NCI-H2196 treated with DMSO at 0.1 percent for 48 hours (cell line): ENCODE measurements around the gene CHST12.
A peak's percentile ranks its signal among the peaks of the same experiment; 100 is the strongest.
"Not testable (repeated sequence)": the region's sequence is repeated elsewhere in the genome, so short reads cannot be mapped to it uniquely, and the experiment has no call there.

Experiments
- DNase-seq: peaks from one replicate; lab custom pipeline; 2025; ENCODE audit not compliant: unreplicated experiment; lab: John Stamatoyannopoulos, UW

Gene CHST12

GRCh38 chr7:2435146-2435545, 31.7 kb downstream of the CHST12 start:
- DNase-seq: no peak

GRCh38 chr7:2436341-2437104, 33.1 kb downstream of the CHST12 start:
- DNase-seq: no peak

GRCh38 chr7:2437136-2437535, 33.7 kb downstream of the CHST12 start:
- no peak for DNase-seq

DNA sequence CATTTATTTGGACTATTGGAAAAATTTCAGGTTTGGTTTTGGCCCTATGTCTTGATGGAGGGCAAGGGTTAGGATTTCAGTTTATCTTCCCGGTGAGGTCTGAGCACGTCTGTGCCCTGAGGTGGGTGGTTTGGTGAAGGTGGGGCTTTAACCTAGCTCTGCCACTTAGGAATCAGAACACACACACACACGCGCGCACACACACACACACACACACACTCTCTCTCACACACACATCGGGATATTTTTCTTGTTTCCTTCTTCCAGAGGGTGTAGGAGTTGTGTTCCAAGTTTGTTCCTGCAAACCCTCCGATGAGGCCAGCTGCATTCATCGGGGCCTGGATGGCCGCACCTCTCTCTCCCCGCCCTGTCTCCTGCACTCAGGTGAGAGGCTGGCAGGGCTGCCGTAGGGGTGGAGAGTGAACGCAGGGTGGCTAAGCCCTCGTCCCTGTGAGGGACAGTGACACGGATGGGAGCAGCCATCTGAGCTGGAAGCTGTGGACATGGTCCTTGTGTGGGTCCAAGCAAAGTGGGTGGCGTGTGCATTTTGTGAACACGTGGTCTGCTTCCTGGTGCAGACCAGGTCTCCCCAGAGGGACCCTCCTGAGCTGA, 34.2 kb downstream of the CHST12 start:
- no peak for DNase-seq

DNA sequence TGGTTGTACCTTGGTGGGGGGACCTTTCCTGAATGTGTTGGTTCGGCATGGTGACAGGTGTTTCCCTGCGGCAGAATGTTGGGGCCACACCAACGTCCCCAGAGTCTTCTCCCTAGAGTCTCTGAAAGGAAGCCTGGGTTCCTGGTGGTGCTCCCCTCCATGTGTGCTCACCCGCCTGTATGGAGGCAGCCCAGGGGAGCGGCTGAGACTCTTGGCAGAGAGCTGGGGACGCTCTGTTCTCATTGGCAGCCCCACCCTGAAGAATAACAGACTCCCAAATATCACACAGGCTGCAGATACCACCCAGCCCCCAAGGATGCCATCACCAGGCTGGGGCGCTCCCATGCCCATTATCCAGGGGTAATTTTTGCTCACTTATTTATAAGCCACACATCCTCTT, 34.8 kb downstream of the CHST12 start:
- DNase-seq: no peak

GRCh38 chr7:2438775-2439174, 35.4 kb downstream of the CHST12 start:
- no peak for DNase-seq

- DNase-seq: no peak
Observed at GRCh38 chr7:2440608-2441245, 37.3 kb downstream of the CHST12 start.

- no peak for DNase-seq
Observed at GRCh38 chr7:2441430-2442058, 38.1 kb downstream of the CHST12 start.

GRCh38 chr7:2443491-2443890, 40.1 kb downstream of the CHST12 start:
- no peak for DNase-seq

DNA sequence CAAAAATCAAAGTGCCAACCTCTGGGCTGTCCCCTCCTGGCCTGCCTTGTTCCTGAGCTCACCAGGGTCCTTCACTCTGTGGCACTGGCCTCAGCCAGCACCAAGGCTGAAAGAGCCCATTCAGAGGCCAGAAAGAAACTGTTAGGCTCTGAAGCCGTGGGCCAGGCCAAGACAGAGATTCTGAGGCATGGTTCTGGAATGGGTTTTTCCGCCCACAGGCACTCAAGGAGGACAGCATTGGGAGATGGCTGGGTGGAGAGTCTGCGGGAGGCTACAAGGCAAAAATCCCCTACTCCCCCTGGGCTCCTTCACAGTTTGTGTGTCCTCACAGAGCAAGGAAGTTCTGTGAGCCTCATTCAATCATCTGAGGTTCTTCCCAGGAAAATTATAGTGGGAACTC, 41.1 kb downstream of the CHST12 start:
- no peak for DNase-seq

DNA sequence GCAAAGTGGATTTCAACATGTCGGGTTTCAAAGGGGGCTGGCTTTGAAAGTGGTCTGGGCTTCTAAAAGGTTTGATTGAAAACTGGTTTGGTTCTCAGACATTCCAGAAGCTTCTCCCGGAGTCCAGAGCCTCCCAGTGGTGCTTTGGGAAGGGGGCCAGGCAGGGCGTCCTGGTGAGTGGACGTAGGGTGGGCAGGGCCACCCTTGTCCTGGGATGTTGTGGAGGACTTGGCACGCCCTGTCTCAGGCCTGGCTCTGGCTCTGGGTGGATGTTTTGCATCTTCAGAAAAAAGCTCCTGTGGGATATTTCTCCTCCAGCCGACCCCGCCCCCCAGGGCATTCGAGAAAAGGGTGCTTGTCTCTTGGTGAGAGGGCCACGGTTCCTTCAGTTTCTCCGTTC, 41.6 kb downstream of the CHST12 start:
- DNase-seq: no peak

- no peak for DNase-seq
Observed at GRCh38 chr7:2445898-2446555, 42.6 kb downstream of the CHST12 start.

DNA sequence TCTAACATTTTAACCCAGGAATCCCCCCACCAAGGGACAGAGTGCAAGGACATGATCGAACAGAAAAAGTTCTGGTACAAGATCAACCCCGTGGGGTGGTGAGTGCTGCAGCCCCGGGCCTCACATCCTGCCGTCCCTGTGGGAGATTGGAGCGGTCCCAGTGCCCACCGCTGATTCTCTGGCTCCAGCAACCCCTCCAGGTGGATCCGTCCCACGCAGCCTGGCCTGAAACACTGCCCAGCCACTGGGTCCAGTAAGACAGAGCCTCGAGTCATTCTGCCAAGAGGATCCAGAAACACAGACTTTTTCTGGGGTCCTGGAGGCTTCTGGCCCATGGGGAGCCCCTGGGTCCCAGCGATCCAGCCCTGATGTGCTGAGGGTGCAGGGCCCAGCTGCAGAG, 43.3 kb downstream of the CHST12 start:
- DNase-seq: no peak

- no peak for DNase-seq
Observed at GRCh38 chr7:2450198-2451107, 47.0 kb downstream of the CHST12 start.

GRCh38 chr7:2451171-2452073, 48.0 kb downstream of the CHST12 start:
- peak; percentile 48 for DNase-seq

GRCh38 chr7:2452074-2452507, 48.7 kb downstream of the CHST12 start:
- DNase-seq: no peak

DNA sequence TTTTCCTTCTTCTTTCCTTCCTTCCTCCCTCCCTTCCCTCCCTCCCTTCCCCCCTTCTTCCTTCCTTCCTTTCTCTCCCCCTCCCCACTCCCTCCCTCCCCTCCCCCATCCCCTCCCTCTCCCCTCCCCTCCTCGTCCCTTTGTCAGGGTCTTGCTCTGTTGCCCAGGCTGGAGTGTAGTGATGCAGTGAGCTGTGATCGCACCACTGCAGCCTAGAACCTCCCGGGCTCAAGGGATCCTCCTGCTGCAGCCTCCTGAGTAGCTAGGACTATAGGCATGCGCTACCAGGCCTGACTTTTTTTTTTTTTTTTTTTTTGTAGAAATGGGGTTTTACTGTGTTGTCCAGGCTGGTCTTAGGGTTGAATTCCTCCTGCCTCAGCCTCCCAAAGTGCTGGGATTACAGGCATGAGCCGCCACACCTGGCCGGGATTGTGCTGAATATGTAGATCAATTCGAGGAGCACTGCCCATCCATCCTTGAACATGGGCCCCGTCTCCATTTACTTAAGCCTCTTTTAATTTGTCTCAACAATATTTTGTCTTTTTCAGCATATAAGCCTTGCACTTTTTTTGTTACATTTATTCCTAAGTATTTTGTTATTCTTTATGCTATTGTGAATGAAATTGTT, 49.3 kb downstream of the CHST12 start:
- DNase-seq: no peak

- DNase-seq: not testable (repeated sequence)
Observed at GRCh38 chr7:2453849-2454248, 50.4 kb downstream of the CHST12 start.

- no peak for DNase-seq
Observed at GRCh38 chr7:2459674-2460073, 56.3 kb downstream of the CHST12 start.
